HUES6 (cell line): ENCODE data around the gene CHRNB2.

Experiments
- H3K27ac ChIP-seq: 2 replicates; pipeline ENCODE4 v1.7.0; 2013; ENCODE audit warnings: low read depth, mild to moderate bottlenecking, low read length, inconsistent platforms
- H3K27me3 ChIP-seq: 2 replicates; pipeline ENCODE4 v1.6.1; 2013; ENCODE audit warnings: low read length; ENCODE audit not compliant: control insufficient read depth, insufficient read depth
- H3K36me3 ChIP-seq: 2 replicates; pipeline ENCODE4 v1.6.1; 2013; ENCODE audit warnings: low read length; ENCODE audit not compliant: control insufficient read depth, insufficient read depth
- H3K4me1 ChIP-seq: 2 replicates; pipeline ENCODE4 v1.6.1; 2013; ENCODE audit warnings: low read length; ENCODE audit not compliant: control insufficient read depth, insufficient read depth
- H3K4me3 ChIP-seq: 2 replicates; pipeline ENCODE4 v1.5.1; 2013; ENCODE audit warnings: low read depth, low read length
- H3K9ac ChIP-seq: one replicate; pipeline ENCODE4 v1.6.1; 2013; ENCODE audit warnings: mild to moderate bottlenecking, low read length
- H3K9me3 ChIP-seq: 2 replicates; pipeline ENCODE4 v1.6.1; 2013; ENCODE audit warnings: low read depth, low read length; ENCODE audit not compliant: control insufficient read depth, insufficient read depth

CHRNB2 gene

DNA sequence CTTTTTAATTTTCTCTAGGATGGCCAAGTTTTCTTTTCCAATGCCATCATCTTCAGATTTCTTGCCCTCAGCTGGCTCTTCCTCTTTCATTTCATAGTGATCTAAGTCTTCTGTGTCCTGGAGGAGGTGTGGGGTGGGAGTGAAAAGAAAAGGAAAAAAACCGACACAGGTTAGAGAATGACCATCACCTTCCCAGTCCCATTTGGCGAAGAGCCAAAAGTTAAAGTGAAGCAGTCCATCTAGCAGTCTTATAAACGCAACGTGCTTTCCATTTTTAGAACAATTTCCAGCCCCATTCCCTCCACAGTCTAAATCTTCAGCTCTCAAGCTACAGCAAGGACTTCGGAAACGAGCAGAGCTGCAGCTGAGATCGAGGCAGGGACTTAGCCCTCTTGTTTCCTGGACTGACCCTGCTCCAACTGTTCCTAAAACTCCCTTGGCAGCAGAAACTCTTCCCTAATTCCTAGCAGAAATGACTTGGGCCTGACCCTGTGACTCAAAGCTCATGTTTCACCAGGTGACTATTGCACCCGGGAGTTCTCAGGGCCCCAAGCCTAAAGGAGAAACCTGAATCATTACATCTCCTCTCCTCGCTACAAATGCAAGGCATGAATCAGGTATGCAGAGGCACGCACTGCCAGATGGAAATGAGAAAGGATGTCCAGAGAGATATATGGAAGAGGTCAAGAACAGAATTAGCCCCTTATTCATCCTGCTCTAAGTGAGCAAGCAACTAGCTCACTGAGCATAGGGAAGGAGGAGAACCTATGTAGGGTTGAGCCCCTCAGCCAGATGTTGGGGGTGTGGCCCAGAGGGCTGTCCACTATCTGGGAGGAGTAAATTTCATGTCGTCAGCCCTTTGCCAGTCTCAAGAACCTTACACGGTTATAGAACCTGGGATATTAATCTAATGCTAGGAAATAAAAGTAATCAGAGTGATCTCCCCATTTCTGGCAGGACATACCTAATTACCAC is 14.2 kb upstream of the CHRNB2 start:
- Histone ChIP-seq H3K4me3 (no peak overlapping the region), H3K9ac (no peak overlapping the region), H3K4me1 (peaks cover 17% of the 10 kb centered on the region), H3K36me3 (peaks cover 77% of the 10 kb centered on the region), H3K27ac (no peak overlapping the region), H3K9me3 (no peaks in the 10 kb centered on the region), H3K27me3 (no peaks in the 10 kb centered on the region)

DNA sequence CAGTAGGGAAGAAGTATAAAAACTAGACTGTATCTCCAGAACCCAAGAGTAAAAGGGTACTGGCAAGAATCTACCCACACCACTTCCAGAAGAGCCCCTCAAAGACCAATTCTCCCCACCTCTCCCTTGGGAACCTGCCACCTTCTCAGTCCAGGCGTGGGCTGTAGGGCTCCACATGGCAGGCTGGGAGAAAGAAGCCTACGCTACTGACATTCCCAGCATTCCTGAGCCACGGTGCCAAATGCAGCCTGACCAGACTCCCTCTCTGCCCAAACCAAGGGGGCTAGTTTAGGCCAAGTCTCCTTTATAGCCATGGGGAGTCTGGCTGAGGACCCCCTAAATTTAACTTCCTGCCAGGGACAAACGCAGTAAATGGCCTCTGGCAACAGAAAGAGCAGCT is 11.2 kb upstream of the CHRNB2 start:
- Histone ChIP-seq H3K4me1 (peaks cover 19% of the 10 kb centered on the region), H3K9ac (peak overlapping the region; percentile 81), H3K36me3 (peaks cover 48% of the 10 kb centered on the region), H3K27me3 (no peaks in the 10 kb centered on the region), H3K27ac (no peak overlapping the region; the same call in 1 of the 2 replicates), H3K9me3 (no peaks in the 10 kb centered on the region), H3K4me3 (peak overlapping the region; percentile 76)

DNA sequence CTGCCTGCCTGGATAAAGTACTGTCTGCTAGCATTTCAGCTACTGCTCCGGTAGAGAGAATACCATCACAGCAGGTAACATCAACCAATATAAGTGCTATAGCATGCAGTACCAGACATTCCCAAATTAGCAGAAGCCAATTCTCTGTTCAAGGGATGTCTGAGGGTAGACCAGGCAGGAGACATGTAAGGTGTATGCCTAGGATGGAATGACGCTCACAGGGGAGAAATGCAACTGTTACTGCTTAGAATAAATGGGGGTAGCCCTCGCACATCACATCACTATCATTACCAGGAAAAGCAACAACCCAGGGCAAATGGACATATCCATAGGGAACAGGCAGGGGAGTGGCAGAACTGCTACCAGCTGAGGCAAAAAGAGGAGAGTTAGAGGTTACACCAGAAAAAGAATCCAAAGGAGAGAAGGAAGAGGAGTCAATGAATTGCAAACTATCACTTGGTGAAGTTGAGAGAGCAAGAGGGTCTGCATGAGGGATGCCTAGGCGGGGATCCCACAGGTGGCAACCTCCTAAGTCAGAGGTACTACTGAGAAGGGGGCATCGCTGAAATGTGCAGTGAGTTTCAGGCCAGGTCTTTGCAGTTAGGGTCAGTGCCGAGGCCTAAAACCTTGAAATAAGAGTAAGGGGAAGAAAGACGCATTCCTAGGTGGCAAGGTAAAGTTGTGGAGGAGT is 10.2 kb upstream of the CHRNB2 start:
- no peak overlapping the region for H3K27ac ChIP-seq
- no peaks in the 10 kb centered on the region for H3K9me3 ChIP-seq
- H3K36me3 ChIP-seq = peaks cover 38% of the 10 kb centered on the region
- H3K27me3 ChIP-seq = no peaks in the 10 kb centered on the region
- peak overlapping the region; percentile 81 for H3K9ac ChIP-seq
- H3K4me1 ChIP-seq = peaks cover 19% of the 10 kb centered on the region
- peak overlapping the region; percentile 76 for H3K4me3 ChIP-seq

DNA sequence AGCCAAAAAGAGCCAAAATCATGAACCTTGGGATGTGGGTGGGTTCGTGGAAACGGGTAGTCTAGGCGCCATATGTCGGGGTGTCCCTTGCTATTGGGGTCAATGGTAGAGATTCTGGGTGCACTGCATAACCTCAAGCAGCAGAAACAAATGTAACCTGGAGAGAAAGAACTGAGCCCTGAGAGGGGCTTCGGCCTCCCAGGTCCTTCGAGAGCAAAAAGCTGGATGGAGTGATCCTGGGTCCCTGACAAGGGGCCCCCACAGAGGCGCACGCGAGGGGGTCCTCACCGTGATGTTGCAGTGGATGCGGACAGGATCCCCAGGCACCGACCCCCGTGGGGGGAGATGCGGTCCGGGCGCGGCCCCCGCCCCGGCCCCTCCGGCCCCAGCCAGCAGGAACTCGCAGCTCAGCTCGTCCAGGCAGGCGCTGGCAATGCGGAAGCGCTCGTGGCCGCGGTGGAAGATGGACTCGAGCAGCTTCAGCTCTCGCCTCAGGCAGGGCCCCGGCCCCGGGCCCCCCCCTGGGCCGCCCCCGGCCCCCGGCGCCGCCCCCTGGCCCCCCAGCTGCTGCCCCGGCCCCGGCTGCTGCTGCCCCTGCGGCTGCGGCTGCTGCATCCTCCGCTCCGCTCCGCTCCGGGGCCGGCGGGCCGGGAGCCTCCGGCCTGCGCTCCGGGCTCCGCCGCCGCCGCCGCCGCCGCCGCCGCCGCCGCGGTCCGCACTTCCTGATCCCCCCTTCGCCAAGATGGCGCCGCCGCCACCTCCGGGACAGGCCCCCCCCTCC is 9.4 kb upstream of the CHRNB2 start, which contains the start of gene UBE2Q1:
TSS of gene UBE2Q1 (minus strand) at position 724 of the 781 bp plus-strand sequence. CDS start at position 615, 109 bp downstream.
- H3K36me3 ChIP-seq = peaks cover 30% of the 10 kb centered on the region
- H3K27me3 ChIP-seq = no peaks in the 10 kb centered on the region
- H3K4me3 ChIP-seq = peak within 1 kb of the TSS; percentile 76
- H3K9ac ChIP-seq = peak within 1 kb of the TSS; percentile 81
- H3K9me3 ChIP-seq = no peaks in the 10 kb centered on the region
- peak within 1 kb of the TSS; percentile 75; the same call in 1 of the 2 replicates for H3K27ac ChIP-seq
- peaks cover 19% of the 10 kb centered on the region for H3K4me1 ChIP-seq

DNA sequence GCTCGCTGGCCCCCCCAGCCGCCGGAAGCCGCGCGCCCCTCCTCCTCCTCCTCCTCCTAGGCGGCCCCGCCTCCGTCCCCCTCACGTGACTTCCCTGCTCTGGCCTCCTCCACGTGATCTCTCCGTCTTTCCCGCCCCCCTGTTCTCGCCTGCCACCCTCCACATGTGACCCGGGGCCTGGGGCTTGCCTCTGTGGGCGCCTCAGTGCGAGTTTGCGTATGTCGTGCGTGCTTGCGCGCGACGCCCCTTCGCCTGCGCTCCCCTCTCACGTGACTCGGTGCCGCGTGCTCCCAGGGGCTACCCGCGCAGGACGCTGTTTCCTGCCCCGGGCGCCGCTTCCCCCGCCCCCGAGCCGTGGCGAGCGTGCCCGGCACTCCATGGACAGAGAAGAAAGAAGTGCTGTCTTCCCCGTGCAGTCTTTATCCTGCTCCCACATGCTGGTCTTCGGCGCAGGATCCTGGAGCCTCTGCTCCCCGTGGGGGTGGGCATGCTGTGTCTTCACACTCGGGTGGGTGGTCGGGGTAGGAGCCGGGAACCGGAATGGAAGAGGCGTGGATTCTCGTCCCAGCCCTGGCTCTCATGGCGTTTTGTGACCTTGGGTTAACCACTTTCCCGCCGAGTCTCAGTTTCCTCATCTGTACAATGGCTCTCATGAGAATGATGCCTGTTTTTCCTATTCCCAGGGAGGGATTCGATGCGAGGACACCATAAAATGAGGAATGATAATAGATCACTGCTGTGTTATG is 8.7 kb upstream of the CHRNB2 start:
- Histone ChIP-seq H3K36me3 (peaks cover 23% of the 10 kb centered on the region), H3K4me1 (peaks cover 19% of the 10 kb centered on the region), H3K9ac (peak overlapping the region; percentile 74), H3K27ac (peak overlapping the region; percentile 75; the same call in 1 of the 2 replicates), H3K9me3 (no peaks in the 10 kb centered on the region), H3K4me3 (peak overlapping the region; percentile 76), H3K27me3 (no peaks in the 10 kb centered on the region)

GRCh38 chr1:154559466-154560044 is 8.0 kb upstream of the CHRNB2 start:
- peaks cover 19% of the 10 kb centered on the region for H3K4me1 ChIP-seq
- H3K9ac ChIP-seq = peak overlapping the region; percentile 74
- H3K36me3 ChIP-seq = peaks cover 16% of the 10 kb centered on the region
- no peaks in the 10 kb centered on the region for H3K27me3 ChIP-seq
- peak overlapping the region; percentile 76 for H3K4me3 ChIP-seq
- H3K27ac ChIP-seq = no peak overlapping the region; the same call in 1 of the 2 replicates
- no peaks in the 10 kb centered on the region for H3K9me3 ChIP-seq

DNA sequence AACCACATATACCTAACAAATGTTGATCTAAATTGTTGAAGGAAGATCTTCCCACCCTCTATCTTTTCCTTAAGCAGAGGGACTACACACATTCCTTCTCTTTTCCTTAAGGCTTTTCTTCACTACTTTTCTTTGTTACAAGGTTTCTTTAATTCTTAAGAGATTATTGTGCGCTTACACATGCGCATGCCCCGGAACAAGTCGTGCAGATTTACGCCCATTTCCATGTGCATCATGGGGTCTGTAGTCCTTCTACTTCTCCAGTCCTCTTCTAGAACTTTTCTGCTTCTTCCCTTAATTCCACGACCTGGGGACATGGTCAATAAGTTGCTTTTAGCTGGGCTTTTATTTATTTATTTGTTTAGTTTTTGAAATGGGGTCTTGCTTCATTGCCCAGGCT is 1.7 kb upstream of the CHRNB2 start:
- H3K36me3 ChIP-seq = no peaks in the 10 kb centered on the region
- H3K9ac ChIP-seq = no peak overlapping the region
- H3K4me1 ChIP-seq = peaks cover 4% of the 10 kb centered on the region; the same call in 1 of the 2 replicates
- no peak overlapping the region for H3K27ac ChIP-seq
- H3K9me3 ChIP-seq = no peaks in the 10 kb centered on the region
- peaks cover 55% of the 10 kb centered on the region for H3K27me3 ChIP-seq
- H3K4me3 ChIP-seq = no peak overlapping the region

GRCh38 chr1:154568157-154568815 is 708 bp downstream of the CHRNB2 start:
- peaks cover 15% of the 10 kb centered on the region; the same call in 1 of the 2 replicates for H3K4me1 ChIP-seq
- H3K27me3 ChIP-seq = peaks cover 60% of the 10 kb centered on the region
- no peaks in the 10 kb centered on the region for H3K36me3 ChIP-seq
- no peak overlapping the region for H3K9ac ChIP-seq
- peak overlapping the region; percentile 60 for H3K4me3 ChIP-seq
- H3K9me3 ChIP-seq = no peaks in the 10 kb centered on the region
- no peak overlapping the region for H3K27ac ChIP-seq

- Histone ChIP-seq H3K36me3 (0 out of 2 replicates have a peak, but pooled peaks cover 2% of the 10 kb centered on the region), H3K4me3 (no peak overlapping the region)
These were observed 3.8 kb downstream of the CHRNB2 start for GRCh38 chr1:154571244-154571963.

More at GRCh38 chr1:154571244-154571963, 3.8 kb downstream of the CHRNB2 start:
- Histone ChIP-seq H3K4me1 (peaks cover 15% of the 10 kb centered on the region; the same call in 1 of the 2 replicates), H3K27me3 (peaks cover 47% of the 10 kb centered on the region), H3K27ac (no peak overlapping the region), H3K9ac (no peak overlapping the region), H3K9me3 (no peaks in the 10 kb centered on the region)
